ENCODE measurements around the gene GPR68.
"Not testable (repeated sequence)": the region's sequence is repeated elsewhere in the genome, so short reads cannot be mapped to it uniquely, and the experiment has no call there.

Gene GPR68

GRCh38 chr14:91270188-91270587 lies 25.7 kb upstream of the GPR68 start:
- H3K4me1 ChIP-seq (ENCODE audit: control insufficient read depth in 2 of 2, insufficient read depth in 1 of 2, low read depth in 1 of 2, low read length in 2 of 2), result peaks cover 0 to 2% of the 10 kb centered on the region in 2 donors
- H3K27me3 ChIP-seq (ENCODE audit: control insufficient read depth in 3 of 3, insufficient read depth in 3 of 3, low read depth in 1 of 3, low read length in 3 of 3), result peaks cover 0 to 8% (median 4%) of the 10 kb centered on the region in 3 experiments
- H4K91ac ChIP-seq (ENCODE audit: low read depth, low read length, poor library complexity), result no peak overlapping the region
- DNase-seq (ENCODE audit: low spot score), result no peak
- H2BK15ac ChIP-seq (ENCODE audit: low read length), result no peak overlapping the region
- no peak overlapping the region for H3K9ac ChIP-seq (ENCODE audit: low read depth, low read length, poor library complexity)
- WGBS, 2 donors (ENCODE audit: extremely low coverage in 2 of 2, insufficient read length in 2 of 2, insufficient replicate concordance in 1 of 2), result no CpG with 5 or more reads among the region's 6 CpGs
- H2BK120ac ChIP-seq (ENCODE audit: low read depth, low read length), result no peak overlapping the region
- H3K23ac ChIP-seq (ENCODE audit: low read depth, low read length, poor library complexity), result no peak overlapping the region
- no peak overlapping the region for H4K8ac ChIP-seq (ENCODE audit: low read depth, low read length)
- no peak overlapping the region for H3K18ac ChIP-seq (ENCODE audit: low read length)
- H3K14ac ChIP-seq (ENCODE audit: low read length), result no peak overlapping the region
- H2AK5ac ChIP-seq (ENCODE audit: low read depth, low read length), result no peak overlapping the region
- peaks cover 4% of the 10 kb centered on the region for H3K79me1 ChIP-seq (ENCODE audit: low read depth, low read length)
- no peaks in the 10 kb centered on the region for H3K9me3 ChIP-seq (replicated peaks in 1 of 2; ENCODE audit: control insufficient read depth in 2 of 2, insufficient read depth in 1 of 2, low read depth in 1 of 2, low read length in 2 of 2)
- no peak overlapping the region for H2BK5ac ChIP-seq (ENCODE audit: low read length)
- no peak overlapping the region for H3K27ac ChIP-seq (replicated peaks; ENCODE audit: low read length)
- H3K4ac ChIP-seq (ENCODE audit: low read length), result no peak overlapping the region
- peaks cover 13 to 37% of the 10 kb centered on the region in 2 donors for H3K36me3 ChIP-seq (replicated peaks in 1 of 2; ENCODE audit: control insufficient read depth in 2 of 2, insufficient read depth in 2 of 2, low read length in 2 of 2)
- H3K4me2 ChIP-seq (ENCODE audit: insufficient read depth, low read length, poor library complexity, severe bottlenecking), result no peak overlapping the region
- H2BK12ac ChIP-seq (ENCODE audit: low read length), result no peak overlapping the region
- H2AFZ ChIP-seq (ENCODE audit: low read length), result no peak overlapping the region
- H3K4me3 ChIP-seq (ENCODE audit: low read length in 2 of 2), result no peak overlapping the region

DNA sequence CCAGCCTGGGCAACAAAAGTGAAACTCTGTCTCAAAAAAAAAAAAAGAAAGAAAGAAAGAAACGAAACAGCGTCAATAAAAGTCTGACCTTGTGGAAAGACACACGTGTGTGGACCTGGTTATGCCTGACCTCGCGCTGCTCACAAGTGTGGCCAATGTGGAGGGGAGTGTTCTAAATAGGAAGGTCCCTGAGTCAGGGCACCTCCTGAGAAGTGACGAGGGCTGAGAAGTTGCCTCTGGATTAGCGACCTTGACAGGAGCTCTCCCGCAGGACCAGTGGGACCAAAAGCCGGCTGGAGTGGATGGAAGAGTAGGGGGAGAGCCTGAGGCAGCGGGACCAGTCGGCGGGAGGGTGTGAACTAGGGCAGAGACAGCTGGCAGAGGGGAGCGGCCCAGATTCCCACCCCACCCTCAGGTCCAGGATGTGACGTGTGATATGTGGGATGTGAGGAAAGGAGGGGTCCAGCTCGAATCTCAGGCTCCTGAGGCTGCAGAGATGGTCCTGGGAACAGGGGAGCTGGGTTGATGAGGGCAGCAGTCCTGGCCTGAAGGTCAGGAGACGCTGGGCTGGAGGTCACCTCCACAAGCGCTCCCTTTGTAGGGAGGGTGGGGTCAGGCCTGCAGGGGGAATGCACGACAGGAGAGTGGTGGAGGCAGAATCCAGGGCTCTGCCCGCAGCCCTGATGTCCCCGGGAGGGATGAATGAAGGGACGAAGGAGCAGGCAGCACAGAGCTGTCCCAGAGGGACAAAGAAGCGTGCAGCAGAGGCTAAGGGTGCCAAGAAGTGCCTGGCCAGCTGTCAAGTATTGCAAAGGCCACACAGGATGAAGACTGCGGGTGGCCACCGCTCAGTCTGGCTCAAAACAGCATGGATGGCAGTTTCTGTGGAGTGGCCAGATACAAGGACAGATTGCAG lies 24.8 kb upstream of the GPR68 start:
- Histone ChIP-seq H4K8ac (ENCODE audit: low read depth, low read length) (no peak overlapping the region), H2BK12ac (ENCODE audit: low read length) (peak overlapping the region; percentile 16), H3K4me3 (ENCODE audit: low read length in 2 of 2) (no peak overlapping the region), H3K79me1 (ENCODE audit: low read depth, low read length) (peaks cover 4% of the 10 kb centered on the region), H2BK5ac (ENCODE audit: low read length) (peak overlapping the region; percentile 87), H2AFZ (ENCODE audit: low read length) (no peak overlapping the region), H3K4me2 (ENCODE audit: insufficient read depth, low read length, poor library complexity, severe bottlenecking) (no peak overlapping the region), H2BK15ac (ENCODE audit: low read length) (no peak overlapping the region), H3K36me3 (replicated peaks in 1 of 2; ENCODE audit: control insufficient read depth in 2 of 2, insufficient read depth in 2 of 2, low read length in 2 of 2) (peaks cover 9 to 28% of the 10 kb centered on the region in 2 donors), H4K91ac (ENCODE audit: low read depth, low read length, poor library complexity) (no peak overlapping the region), H3K27me3 (ENCODE audit: control insufficient read depth in 3 of 3, insufficient read depth in 3 of 3, low read depth in 1 of 3, low read length in 3 of 3) (peaks cover 2 to 16% (median 12%) of the 10 kb centered on the region in 3 experiments), H3K23ac (ENCODE audit: low read depth, low read length, poor library complexity) (no peak overlapping the region), H3K4me1 (ENCODE audit: control insufficient read depth in 2 of 2, insufficient read depth in 1 of 2, low read depth in 1 of 2, low read length in 2 of 2) (peaks cover 0 to 6% of the 10 kb centered on the region in 2 donors), H3K9ac (ENCODE audit: low read depth, low read length, poor library complexity) (peak overlapping the region; percentile 21), H3K18ac (ENCODE audit: low read length) (peak overlapping the region; percentile 58), H2BK120ac (ENCODE audit: low read depth, low read length) (no peak overlapping the region), H2AK5ac (ENCODE audit: low read depth, low read length) (peak overlapping the region; percentile 79), H3K9me3 (replicated peaks in 1 of 2; ENCODE audit: control insufficient read depth in 2 of 2, insufficient read depth in 1 of 2, low read depth in 1 of 2, low read length in 2 of 2) (no peaks in the 10 kb centered on the region), H3K4ac (ENCODE audit: low read length) (no peak overlapping the region), H3K27ac (replicated peaks; ENCODE audit: low read length) (no peak overlapping the region), H3K14ac (ENCODE audit: low read length) (peak overlapping the region; percentile 17)
- no peak for DNase-seq (ENCODE audit: low spot score)
- no CpG with 5 or more reads among the region's 24 CpGs for WGBS, 2 donors (ENCODE audit: extremely low coverage in 2 of 2, insufficient read length in 2 of 2, insufficient replicate concordance in 1 of 2)

DNA sequence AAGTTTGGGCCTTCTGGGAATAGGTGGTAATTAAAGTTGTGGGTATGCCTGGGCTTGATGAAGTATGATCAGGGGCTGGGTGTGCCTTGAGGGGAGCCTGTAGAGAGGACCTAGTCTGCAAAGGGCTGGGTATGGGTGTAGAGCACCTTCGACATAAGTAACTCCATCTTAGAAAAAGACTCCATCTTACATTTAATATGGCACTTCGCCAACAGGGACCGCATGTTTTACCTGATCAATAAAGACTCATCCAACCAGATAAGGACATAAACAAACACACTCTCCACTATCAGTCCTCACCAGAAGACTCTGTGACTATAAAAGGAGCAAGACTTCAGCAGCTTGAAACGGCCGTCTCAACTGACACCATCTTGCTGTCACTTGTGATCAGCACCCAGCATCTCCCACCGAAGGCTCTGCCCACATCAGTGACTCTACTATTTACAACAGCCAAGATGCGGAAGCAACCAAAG lies 23.5 kb upstream of the GPR68 start:
- DNase-seq (ENCODE audit: low spot score), result no peak
- H2BK15ac ChIP-seq (ENCODE audit: low read length), result no peak overlapping the region
- no peak overlapping the region for H2BK12ac ChIP-seq (ENCODE audit: low read length)
- H3K36me3 ChIP-seq (replicated peaks in 1 of 2; ENCODE audit: control insufficient read depth in 2 of 2, insufficient read depth in 2 of 2, low read length in 2 of 2), result peaks cover 6 to 17% of the 10 kb centered on the region in 2 donors
- WGBS, 2 donors (ENCODE audit: extremely low coverage in 2 of 2, insufficient read length in 2 of 2, insufficient replicate concordance in 1 of 2), result no CpG with 5 or more reads among the region's 7 CpGs
- H3K9ac ChIP-seq (ENCODE audit: low read depth, low read length, poor library complexity), result no peak overlapping the region
- no peak overlapping the region for H2AFZ ChIP-seq (ENCODE audit: low read length)
- no peak overlapping the region for H3K23ac ChIP-seq (ENCODE audit: low read depth, low read length, poor library complexity)
- no peaks in the 10 kb centered on the region for H3K9me3 ChIP-seq (replicated peaks in 1 of 2; ENCODE audit: control insufficient read depth in 2 of 2, insufficient read depth in 1 of 2, low read depth in 1 of 2, low read length in 2 of 2)
- no peak overlapping the region for H3K4me2 ChIP-seq (ENCODE audit: insufficient read depth, low read length, poor library complexity, severe bottlenecking)
- H4K8ac ChIP-seq (ENCODE audit: low read depth, low read length), result no peak overlapping the region
- H3K18ac ChIP-seq (ENCODE audit: low read length), result no peak overlapping the region
- H3K4me3 ChIP-seq (ENCODE audit: low read length in 2 of 2), result no peak overlapping the region
- H3K27ac ChIP-seq (replicated peaks; ENCODE audit: low read length), result no peak overlapping the region
- H2AK5ac ChIP-seq (ENCODE audit: low read depth, low read length), result no peak overlapping the region
- H3K79me1 ChIP-seq (ENCODE audit: low read depth, low read length), result peaks cover 4% of the 10 kb centered on the region
- no peak overlapping the region for H2BK120ac ChIP-seq (ENCODE audit: low read depth, low read length)
- H3K14ac ChIP-seq (ENCODE audit: low read length), result no peak overlapping the region
- H4K91ac ChIP-seq (ENCODE audit: low read depth, low read length, poor library complexity), result no peak overlapping the region
- H3K4me1 ChIP-seq (ENCODE audit: control insufficient read depth in 2 of 2, insufficient read depth in 1 of 2, low read depth in 1 of 2, low read length in 2 of 2), result peaks cover 4 to 8% of the 10 kb centered on the region in 2 donors
- no peak overlapping the region for H2BK5ac ChIP-seq (ENCODE audit: low read length)
- H3K4ac ChIP-seq (ENCODE audit: low read length), result no peak overlapping the region
- H3K27me3 ChIP-seq (ENCODE audit: control insufficient read depth in 3 of 3, insufficient read depth in 3 of 3, low read depth in 1 of 3, low read length in 3 of 3), result peaks cover 6 to 30% (median 21%) of the 10 kb centered on the region in 3 experiments

DNA sequence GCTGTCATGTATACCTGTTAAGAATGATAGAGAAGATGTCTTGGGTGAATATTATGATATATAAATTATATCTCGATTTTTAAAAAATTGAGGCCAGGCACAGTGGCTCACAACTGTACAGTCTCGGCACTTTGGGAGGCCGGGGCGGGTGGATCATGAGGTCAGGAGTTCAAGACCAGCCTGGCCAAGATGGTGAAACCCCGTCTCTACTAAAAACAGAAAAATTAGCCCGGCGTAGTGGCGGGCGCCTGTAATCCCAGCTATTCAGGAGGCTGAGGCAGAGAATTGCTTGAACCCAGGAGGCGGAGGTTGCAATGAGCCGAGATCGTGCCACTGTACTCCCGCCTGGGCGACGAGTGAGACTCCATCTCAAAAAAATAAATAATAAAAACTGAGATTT lies 21.8 kb upstream of the GPR68 start:
- H3K14ac ChIP-seq (ENCODE audit: low read length), result not testable (repeated sequence)

More for the DNA sequence above, 21.8 kb upstream of the GPR68 start:
- peaks cover 6 to 34% (median 21%) of the 10 kb centered on the region in 3 experiments for H3K27me3 ChIP-seq (ENCODE audit: control insufficient read depth in 3 of 3, insufficient read depth in 3 of 3, low read depth in 1 of 3, low read length in 3 of 3)
- H3K23ac ChIP-seq (ENCODE audit: low read depth, low read length, poor library complexity); H4K91ac ChIP-seq (ENCODE audit: low read depth, low read length, poor library complexity); H3K9ac ChIP-seq (ENCODE audit: low read depth, low read length, poor library complexity); H4K8ac ChIP-seq (ENCODE audit: low read depth, low read length); H3K4me1 ChIP-seq (ENCODE audit: control insufficient read depth in 2 of 2, insufficient read depth in 1 of 2, low read depth in 1 of 2, low read length in 2 of 2); H2BK5ac ChIP-seq (ENCODE audit: low read length); H3K27ac ChIP-seq (replicated peaks; ENCODE audit: low read length); H2BK120ac ChIP-seq (ENCODE audit: low read depth, low read length); H2AK5ac ChIP-seq (ENCODE audit: low read depth, low read length); H3K18ac ChIP-seq (ENCODE audit: low read length); H2BK12ac ChIP-seq (ENCODE audit: low read length); H2AFZ ChIP-seq (ENCODE audit: low read length); H3K36me3 ChIP-seq (replicated peaks in 1 of 2; ENCODE audit: control insufficient read depth in 2 of 2, insufficient read depth in 2 of 2, low read length in 2 of 2); DNase-seq (ENCODE audit: low spot score); H3K9me3 ChIP-seq (replicated peaks in 1 of 2; ENCODE audit: control insufficient read depth in 2 of 2, insufficient read depth in 1 of 2, low read depth in 1 of 2, low read length in 2 of 2); H2BK15ac ChIP-seq (ENCODE audit: low read length); H3K4me2 ChIP-seq (ENCODE audit: insufficient read depth, low read length, poor library complexity, severe bottlenecking); H3K79me1 ChIP-seq (ENCODE audit: low read depth, low read length); H3K4ac ChIP-seq (ENCODE audit: low read length); H3K4me3 ChIP-seq (ENCODE audit: low read length in 2 of 2): not testable (repeated sequence)
- WGBS, 2 donors (ENCODE audit: extremely low coverage in 2 of 2, insufficient read length in 2 of 2, insufficient replicate concordance in 1 of 2), result no CpG with 5 or more reads among the region's 15 CpGs
